KG1 (cell line): ENCODE results near the gene SMARCC2.
"Not testable (repeated sequence)": the region's sequence is repeated elsewhere in the genome, so short reads cannot be mapped to it uniquely, and the experiment has no call there.

Source experiments
- DNase-seq: peaks from one replicate; lab custom pipeline; 2025; lab: John Stamatoyannopoulos, UW

The SMARCC2 gene

DNA sequence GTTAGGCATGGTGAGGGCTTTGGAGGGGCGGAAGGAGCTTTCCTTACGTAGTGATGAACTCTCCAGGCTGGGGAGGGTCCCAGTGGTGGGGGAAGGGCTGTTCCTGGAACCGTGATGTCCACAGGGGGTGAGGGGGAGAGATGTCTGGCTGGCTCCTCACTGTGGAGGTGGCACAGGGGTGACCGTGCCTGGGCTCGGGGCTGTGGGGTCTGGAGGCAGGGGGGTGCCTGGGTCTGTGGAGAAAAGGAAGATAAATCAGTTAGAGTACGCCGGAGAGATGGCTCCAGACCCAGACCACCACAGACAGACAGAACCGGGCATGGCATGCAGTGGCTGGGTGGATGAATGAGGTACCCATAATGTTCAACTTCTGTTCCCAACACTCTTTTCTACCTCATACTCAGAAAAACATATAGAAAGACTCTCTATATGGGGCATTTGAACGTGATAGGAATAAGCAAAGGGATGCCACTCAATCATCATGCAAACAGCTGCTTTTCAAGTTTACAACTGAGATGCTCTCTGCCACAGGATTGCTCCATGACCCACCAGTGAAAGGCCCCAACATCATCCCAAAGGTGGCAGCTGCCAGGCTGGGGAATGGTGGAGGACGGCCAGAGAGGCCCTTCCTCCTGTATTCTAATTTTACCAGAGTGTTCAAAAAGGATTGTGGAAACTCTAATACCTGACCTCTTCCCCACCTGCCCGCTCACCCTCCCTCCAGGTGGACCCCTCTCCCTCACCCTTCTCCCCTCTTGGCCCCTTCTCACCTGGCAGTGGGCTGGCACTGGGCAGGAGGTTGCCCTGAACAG, 25.5 kb downstream of the SMARCC2 start:
- no peak for DNase-seq

DNA sequence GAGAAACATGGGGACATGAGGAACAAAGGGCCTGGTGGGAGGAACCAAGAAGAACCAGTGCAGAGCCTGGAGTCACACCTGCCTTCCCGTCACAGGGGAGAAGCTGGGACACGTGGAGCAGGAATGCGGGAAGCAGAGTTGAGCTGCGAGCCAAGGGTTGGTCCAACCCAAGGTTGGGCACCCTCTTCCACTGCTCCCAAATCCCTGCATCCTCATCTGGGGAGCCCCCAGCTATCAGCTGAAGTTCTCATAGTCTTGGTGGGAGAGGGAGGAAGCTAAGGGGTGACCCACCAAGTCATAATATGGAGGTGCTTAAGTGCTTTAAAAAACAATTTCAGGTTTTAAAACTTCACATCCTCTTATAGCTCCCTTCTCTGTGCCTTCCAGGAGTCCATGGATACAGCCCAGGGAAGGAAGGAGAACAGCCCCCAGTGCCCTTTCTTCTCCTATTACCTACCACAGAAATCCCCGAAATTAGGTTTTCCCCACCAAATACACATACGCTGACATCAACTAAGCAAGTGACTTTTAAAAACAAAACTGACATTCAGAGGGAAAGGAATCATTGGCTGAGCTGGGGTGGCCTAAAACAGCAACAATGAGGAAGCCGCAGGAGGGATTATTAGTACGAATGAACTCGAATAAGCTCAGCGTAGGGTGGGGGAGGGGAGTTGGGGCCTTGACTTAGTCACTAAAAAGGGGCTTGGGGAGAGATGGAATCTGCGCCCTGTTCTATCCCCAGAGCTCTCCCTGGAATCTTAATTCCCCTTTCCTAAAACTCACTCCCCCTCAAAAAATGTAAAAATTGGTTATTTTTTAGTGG, 26.6 kb downstream of the SMARCC2 start:
- no peak for DNase-seq

DNA sequence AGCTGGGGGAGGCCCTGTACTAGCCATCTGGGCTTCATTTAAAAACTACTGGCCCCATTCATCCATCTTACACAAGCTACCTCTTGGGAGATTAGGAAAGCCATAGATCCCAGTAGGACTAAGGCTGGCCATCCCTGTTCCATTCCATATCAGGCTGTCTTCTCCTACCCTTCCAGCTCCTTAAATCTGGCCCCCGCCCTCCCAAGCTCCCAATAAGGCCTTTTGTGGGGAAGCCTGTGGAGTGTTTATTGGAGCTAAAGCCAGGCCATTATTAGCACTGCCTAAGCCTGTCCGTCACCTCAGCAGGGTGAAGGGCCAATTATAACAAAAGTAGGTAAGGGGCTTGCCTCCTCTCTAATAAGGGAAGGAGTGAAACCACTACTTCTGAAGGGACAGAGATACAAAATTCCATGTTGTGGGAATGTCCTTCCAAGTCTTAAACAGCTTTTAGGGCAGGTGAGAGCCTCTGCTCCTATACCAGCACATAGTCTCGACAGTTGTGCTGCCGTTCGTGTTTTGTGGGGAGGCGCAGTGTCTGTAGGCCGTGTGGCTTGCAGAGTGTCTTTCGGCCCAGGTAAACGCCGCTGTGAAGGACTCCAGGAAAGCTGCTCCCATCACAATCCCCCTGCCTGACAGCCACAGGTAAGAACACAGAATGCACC, 27.5 kb downstream of the SMARCC2 start:
- no peak for DNase-seq

- DNase-seq: no peak
These were observed 28.2 kb downstream of the SMARCC2 start for GRCh38 chr12:56160894-56161689.

GRCh38 chr12:56160193-56160763, 29.0 kb downstream of the SMARCC2 start:
- DNase-seq: no peak

GRCh38 chr12:56159482-56160192, 29.6 kb downstream of the SMARCC2 start:
- no peak for DNase-seq

DNA sequence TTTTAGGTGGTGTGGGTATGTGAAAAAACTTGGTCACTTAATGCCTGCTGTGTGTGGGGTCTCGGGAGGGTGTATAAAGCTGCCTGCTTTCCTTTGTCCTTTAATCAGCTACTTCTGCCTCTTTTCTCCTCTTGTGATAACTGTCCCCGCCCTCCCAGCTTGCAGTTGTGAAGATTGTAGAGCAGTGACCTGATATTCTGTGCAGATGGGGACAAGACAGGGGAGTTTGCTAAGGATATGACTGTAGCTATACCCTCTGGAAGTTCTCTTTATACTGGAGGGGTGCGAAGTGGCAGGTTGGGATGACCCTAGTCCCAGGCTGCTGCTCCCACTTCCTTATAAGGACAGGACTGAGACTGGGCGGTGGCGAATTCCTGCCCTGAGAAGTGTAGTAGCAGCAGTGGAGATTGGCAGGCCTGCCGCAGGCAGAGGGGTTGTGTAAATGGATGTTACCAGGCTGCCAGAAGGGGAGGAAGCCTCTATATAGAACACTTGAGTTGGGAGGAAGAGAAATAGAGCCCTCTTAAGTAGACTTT, 30.3 kb downstream of the SMARCC2 start:
- DNase-seq: no peak

- peak; percentile 44 for DNase-seq
These were observed 31.0 kb downstream of the SMARCC2 start, which contains the start of gene MYL6 for GRCh38 chr12:56158029-56158925. TSS of gene MYL6 (plus strand) at chr12:56158359. CDS start at chr12:56158402, 43 bp downstream.

DNA sequence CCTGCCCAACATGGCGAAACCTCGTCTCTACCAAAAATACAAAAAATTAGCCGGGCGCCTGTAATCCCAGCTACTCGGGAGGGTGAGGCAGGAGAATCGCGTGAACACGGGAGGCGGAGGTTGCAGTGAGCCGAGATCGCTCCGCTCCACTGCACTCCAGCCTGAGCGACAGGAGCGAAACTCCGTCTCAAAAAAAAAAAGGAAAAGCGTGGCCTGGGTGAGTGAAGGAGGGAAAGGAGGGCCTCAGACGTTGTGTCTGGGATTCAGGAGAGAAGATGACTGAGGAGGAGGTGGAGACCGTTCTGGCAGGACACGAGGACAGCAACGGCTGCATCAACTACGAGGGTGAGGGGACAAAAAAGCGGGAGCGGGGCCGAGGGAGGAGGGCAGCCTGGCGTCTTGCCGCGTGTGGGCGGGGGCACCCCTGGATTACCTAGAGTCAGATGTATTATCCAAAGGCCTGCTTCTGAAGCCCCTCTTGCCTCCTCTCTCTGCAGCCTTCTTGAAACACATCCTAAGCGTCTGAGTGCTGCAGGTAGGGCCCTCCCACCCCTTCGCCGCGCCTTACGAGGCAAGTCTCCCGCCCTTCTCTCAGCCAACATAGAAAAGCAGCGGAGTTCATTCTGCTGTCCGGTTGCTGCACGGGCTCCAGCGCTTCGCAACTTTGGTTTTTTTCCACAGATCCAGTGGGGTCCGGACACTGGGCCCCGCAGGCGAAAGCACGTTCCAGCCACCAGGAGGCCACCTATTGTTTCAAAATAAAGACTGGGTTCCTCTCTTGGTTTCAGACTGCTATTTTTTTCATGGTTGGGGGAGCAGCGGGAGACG, 31.9 kb downstream of the SMARCC2 start:
- no peak for DNase-seq

- DNase-seq: not testable (repeated sequence)
These were observed 32.7 kb downstream of the SMARCC2 start for GRCh38 chr12:56156464-56157200.

DNA sequence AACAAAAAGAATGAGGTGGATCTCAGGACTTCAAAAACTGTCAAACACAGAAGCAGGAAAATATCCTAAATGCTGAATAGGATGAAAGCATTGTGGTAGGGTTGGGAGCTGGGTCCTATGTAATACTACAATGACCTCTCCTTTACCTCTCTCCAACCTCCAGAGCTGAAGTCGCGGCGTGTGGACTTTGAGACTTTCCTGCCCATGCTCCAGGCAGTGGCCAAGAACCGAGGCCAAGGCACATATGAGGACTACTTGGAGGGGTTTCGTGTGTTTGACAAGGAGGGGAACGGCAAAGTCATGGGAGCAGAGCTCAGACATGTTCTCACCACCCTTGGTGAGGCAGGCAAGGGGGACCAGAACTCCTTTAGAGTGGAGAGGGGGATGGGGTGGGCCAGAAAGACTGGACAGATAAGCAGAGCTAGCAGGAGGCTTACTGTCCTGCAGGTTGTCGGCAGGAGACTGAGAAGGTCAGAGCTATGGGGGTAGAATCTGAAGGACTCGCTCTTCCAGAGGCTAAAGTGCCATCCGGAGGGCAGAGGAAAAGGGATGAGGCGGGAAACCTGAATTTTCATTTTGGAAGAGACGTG, 33.9 kb downstream of the SMARCC2 start:
- no peak for DNase-seq

- no peak for DNase-seq
These were observed 34.5 kb downstream of the SMARCC2 start for GRCh38 chr12:56154818-56155217.

GRCh38 chr12:56154246-56154771, 35.0 kb downstream of the SMARCC2 start:
- DNase-seq: no peak

DNA sequence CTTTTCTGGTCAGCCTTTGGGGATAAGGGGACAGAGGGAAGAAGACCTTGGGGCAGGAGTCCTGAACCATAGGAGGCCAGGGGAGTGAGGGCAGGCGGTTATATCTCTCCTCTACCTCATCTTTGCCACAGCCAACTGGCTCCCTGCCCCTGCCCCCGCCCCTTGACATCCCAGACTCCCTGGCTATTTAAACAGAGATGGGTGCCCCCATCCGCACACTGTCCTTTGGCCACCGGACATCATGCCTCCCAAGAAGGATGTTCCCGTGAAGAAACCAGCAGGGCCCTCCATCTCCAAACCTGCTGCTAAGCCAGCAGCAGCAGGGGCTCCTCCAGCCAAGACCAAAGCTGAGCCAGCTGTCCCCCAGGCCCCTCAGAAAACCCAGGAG, 35.6 kb downstream of the SMARCC2 start:
- DNase-seq: no peak

GRCh38 chr12:56152756-56153677, 36.3 kb downstream of the SMARCC2 start:
- DNase-seq: no peak
